Right lung (tissue), 5 donors: ENCODE data around the gene ELMO1. TPM values are rescaled to one million over a fixed set of nuclear protein-coding genes. Genes with fewer than 3 reads are reported as not detected.

Experiments
- DNase-seq, 2 donors: peaks; one replicate each; pipeline ENCODE4 v3.0.0-alpha.2; 2013
- polyA plus RNA-seq, 5 donors: library from polyadenylated mRNA; unstranded; fragments of 120-200 nt; gene quantifications; one replicate each; pipeline versions ENCODE4 v1.2.1 to v1.2.3, GENCODE V29; 2013; ENCODE audit warnings: inconsistent platforms in 1 of 5, low replicate concordance in 1 of 5; ENCODE audit not compliant: insufficient read length in 5 of 5, insufficient read depth in 1 of 5

ELMO1 gene
- polyA plus RNA-seq, 5 donors = 36.7 to 56.0 (median 46.0) TPM

DNA sequence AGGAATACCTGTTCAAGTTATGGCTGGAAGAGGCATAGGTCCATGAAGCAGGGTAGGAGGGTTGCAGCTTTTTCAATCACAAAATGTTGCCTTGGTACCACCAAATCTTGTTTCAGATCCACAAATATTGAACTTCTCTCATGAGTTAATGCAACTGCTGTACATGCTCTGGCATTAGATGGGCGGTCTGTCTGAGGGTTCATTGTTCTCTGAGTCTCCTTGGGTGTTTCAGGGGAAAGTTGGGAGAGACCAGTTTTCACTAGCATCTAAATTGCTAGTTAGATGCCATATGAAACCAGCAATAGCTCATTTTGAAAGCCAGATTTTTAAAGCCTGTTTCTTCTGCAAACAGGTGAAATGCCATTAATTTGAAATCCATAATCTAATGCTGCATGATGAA, 27.8 kb upstream of the ELMO1 start:
- no peak for DNase-seq

DNA sequence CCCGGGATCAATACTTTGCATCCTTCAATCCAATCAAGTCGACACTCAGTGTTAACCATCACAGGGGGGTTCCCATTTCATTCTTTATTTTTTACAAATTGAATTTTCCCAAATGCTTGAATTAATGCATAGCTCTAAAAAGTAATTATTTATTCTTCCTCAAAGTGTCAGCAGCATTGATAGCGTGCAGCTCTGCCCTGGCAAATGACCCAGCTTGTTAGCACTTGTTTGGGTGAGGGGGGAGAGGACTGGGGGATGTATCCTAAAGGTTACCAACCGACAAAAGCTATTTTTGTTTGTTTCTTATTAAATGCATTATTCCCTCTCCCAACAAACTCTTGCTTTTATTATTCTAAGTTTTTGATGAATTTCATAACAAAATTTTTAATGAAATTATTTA, 27.0 kb upstream of the ELMO1 start:
- no peak for DNase-seq

DNA sequence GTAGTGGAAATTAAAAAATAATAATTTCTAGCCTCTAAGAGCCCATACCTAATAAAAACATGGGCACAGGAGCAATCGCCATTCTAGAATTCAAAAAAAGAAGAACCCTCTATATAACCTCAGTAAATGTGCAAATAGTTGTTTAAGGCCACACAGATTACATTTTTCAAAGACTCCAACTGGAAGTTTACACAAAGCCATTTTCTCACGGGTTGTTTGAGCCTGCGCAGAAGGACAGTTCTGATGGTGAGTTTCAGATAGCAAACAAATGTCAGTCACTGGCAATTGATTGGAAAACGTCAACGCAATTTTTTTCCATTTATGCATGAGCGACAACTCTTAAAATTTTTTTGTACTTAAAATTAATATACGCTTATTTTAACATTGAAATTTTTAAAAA, 23.0 kb upstream of the ELMO1 start:
- DNase-seq = no peak

DNA sequence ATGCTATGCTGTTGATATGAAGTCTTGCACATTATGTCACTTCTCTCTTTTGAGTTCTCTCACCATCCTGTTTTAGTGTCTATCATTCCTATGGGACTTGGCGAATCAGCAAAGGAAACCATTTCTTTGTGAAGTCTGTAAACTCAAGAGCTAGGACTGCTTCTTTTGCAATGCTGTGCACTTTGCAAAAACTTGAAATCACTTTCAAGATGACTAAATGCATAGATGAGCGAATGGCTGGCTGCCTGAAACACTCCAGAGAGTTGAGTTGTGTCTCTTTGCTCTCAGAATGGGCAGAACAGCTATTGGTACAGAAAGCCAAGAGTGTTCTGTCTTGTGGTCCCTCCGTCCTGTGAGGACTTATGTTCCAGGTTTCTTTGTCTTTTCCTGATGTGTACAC, 18.3 kb upstream of the ELMO1 start:
- no peak for DNase-seq

DNA sequence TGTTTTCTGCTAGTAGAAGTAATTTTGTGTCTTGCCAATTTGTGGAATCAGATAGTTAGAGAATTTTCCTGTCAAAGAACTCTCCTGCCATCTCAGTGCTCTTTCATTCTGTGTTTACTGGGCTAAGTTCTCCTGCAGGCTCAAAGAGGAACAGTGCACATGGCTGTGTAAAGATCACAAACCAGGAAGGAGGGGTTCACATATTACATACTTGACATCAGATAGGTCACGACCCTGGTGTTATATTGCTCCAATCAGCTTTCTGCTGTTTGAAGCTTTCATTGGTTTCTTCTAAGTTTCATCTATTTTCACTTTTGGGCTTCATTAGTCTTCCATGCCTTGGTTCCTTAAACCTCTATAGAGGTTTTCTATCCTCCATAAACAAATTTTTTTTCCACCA, 13.5 kb upstream of the ELMO1 start:
- no peak for DNase-seq

DNA sequence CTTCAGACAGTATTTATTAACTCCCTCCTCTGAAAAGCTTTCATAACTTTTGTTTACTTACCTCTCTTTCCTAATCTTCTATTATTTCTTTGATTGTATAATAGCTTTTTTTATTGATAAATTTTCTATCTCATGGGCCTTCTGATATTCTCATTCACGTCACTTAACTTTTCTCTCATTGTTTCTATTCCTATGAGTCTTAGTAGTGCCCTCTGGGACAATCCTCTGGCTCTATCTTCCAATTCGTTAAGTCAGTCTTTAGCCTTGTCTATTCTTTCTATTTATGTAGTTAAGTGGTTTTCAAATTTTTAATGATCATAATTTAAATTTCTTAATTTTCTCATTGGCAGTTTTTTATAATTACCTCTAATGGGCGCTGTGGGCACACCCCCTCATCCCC, 6.4 kb upstream of the ELMO1 start:
- DNase-seq = no peak

DNA sequence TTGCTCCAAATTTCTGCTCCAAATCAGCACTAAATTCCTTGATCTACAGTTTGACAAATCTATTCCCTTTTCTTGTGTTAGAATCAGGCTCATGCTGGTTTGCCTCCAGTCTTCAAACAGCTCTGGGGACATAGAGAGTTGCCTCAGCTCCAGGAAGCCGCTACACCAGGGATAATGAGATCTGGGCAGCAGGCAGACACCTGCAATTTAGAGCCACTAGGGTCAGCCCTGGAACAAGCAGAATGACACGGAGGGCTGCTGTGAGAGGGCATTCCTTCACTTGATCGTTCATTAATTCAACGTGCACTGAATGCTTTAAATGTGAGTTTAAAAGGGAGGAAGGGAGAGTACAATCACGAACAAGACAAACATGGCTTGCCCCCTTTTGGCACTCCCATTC, 3.7 kb upstream of the ELMO1 start:
- no peak for DNase-seq

DNA sequence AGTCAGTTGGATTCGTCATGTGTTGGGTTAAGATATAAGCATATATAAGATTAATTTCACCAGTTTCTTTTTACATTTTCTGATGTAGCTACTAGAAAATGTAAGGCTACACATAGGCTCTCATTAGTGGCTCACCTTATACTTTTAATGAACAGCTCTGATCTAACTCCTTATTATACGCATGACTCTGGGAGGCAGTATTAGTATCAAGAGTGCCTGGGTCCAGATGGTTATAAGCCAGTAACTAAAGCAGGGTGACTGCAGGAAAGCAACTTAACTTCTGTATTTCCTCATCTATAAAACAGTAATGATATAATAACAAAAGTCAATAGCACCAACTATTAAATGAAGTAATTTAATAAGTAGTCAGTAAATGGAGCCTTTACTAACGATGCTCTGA, 1.4 kb upstream of the ELMO1 start:
- DNase-seq = no peak

DNA sequence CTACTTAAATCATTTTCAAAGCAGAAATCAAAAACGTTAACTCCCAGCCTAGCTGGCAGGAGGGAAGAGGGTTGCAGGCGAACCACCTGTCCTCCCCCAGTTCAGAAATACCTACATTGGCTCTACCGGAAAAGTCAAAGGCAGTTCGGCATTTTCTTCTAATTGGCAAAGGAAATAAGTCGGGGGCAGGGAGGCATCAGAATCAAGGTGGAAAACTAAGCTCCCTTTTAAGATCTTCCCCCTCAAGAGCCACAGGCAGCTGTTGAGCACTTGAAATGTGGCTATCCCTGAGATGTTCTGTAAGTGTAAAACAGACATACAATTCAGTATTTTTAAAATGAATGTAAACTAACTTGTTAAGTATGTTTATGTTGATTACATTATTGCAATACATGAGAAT, 957 bp upstream of the ELMO1 start:
- DNase-seq = no peak

DNA sequence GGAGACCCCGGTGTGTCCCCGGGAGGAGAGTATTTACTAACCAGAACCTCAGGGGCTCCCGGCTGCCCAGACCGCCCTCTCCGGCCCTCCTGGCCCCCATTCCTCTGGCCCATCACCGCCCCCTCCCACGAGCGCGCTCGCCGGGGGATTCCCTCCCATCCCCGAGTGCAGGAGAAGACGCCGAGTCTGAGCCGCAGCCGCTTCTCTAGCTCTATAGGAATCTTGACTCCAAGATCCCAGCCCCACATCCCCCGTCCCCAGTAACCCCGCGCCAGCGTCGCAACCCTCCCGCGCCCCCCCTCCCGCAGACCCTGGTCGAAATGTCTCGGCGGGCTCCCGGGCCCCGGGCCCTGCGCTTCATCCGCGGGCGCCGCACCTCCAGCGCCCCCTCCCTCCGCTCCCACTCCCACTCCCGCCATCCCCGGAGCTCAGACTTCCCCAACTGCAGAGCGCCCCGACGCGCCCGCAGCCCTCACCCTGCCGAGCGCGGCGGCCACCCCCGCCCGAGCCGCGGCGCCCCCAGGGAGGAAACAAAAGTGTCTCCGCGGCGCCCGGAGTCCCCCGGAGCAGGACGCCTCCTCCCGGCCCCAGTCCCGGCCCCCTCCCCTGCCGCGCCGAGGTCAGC, 541 bp downstream of the ELMO1 start:
- DNase-seq = no peak

DNA sequence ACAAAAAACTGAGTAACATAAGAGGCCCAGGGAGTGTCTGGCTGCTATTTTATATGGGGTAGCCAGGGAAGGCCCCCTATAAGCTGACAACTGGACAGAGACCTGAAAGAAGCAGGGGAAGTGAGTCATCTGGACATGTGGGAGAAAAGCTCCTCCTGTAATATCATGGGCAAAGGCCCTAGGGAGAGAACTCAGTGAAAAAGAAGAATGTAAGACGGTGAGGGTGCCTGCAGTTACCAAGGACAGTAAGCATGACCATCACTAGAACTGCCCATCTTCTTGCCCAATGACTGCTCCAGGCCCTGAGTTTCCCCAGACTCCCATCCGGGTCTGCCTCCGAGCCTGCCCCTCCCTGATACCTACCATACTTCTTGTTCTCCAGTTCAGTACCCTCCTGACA, 2.3 kb downstream of the ELMO1 start:
- DNase-seq = no peak

DNA sequence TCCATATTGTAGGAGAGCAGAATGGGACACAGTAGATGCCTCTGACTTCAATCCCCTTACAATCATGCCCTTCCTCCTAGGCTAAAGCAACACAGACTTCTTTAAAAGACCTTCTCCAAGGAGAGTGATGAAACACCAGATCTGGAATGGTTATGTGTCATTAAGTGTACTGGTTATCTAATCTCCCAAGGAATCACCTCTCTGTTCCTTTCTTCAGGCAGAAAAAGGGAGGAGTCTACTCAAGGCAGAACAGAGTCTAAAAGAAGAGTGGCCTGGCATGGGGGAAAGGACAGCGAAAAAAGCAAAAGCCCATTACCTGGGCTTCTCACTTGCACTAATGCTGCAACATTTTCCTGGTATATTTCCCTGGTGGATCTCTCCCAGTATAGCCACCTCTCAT, 2.9 kb downstream of the ELMO1 start:
- no peak for DNase-seq

DNA sequence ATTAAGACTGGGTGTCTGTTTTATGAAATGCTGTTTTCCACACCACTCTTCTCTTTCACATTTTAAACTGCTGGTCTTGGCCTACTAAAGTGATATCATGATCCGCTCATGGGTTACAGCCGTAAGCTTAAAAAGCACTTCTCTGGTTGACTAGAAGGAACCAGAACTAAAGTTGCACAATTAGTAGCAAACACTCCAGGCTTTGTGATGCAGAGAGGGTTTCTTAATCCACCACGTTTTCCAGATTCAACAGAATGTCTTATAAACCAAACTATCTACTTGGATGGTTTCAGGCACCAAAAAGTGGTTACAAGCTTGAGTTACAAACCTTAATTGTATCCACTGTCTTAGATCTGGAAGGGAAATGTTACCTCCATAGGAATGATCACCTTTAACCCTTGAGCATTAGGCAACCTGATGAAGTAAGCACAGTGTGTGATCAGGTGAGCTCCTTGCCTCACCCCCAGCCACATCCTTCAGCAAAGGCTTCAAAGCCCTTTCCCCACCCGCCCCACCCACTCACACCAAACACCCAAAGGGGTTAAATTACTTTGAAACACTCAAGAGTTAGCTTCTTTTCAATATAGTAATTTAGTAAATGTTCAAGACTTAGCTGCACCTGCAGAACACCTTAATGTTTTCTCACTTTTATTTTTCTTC, 3.5 kb downstream of the ELMO1 start:
- DNase-seq = no peak

DNA sequence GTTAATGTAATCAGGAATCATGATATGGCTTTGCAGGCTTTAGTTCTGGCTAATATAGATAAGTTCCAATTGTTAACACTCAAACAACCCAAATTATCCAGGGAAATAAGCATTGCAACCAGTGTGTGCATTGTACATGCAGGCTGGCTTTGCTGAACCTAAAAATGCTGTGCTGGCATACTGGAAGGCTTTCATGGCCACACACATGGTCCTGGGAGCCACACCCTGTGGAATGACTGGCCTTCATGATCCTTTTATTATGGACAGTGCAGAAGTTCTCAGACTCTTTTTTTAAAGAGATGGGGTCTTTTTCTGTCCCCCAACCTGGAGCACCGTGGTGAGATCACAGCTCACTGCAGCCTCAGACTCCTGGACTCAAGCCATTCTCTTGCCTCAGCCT, 5.0 kb downstream of the ELMO1 start:
- no peak for DNase-seq

DNA sequence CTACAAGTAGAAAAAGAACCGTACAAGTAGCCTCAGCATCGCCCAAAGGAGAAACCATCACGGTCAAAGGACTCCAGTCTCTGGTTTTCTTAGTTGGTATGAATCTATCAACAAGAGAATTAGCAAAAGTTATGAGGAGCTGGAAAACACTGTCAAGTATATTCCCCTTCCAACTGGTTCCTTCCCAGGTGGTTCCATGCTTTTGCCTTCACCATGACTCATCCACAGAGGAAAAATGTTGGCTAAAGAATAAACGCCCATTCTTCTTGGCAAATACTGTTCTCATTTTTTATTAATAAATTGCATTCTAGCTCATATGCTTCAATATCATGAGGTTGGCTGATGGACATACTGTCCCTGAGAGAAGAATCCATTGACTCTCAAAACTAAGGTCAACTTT, 6.4 kb downstream of the ELMO1 start:
- DNase-seq = no peak

DNA sequence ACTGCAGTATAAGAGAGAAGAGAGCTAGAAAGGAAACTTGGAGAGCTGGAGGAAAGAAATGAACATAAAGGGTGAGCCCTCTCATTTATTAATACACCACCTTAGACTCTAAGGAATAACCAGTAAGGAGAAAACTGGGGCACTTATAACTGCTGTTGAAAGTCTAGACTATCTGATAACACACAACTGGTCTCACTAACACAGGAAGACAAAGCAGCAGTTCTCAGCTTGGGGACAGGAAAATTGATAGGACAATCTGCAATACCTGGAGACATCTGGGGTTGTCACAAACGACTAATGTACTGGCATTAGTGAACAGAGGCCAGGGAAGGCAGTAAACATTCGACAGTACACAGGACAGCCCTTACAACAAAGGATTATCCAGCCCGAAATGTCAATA, 6.8 kb downstream of the ELMO1 start:
- DNase-seq = no peak

DNA sequence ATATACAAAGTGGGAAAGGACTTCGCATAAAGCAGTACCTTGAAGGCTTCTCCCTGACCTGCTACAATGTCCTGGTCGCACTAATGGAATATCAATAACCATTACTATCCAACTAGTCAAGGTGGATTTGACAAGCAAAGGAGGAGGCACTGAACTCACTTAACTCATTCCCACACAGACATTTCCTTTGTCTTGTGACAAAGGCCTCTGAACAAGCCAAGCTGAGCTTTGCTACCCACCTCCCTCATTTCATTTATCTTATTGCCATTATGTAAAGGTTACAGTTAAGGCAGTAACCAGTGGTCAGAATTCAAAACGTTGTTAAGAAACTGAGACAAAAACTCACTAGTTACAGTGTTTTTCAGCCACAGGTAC, 7.3 kb downstream of the ELMO1 start:
- DNase-seq = no peak

DNA sequence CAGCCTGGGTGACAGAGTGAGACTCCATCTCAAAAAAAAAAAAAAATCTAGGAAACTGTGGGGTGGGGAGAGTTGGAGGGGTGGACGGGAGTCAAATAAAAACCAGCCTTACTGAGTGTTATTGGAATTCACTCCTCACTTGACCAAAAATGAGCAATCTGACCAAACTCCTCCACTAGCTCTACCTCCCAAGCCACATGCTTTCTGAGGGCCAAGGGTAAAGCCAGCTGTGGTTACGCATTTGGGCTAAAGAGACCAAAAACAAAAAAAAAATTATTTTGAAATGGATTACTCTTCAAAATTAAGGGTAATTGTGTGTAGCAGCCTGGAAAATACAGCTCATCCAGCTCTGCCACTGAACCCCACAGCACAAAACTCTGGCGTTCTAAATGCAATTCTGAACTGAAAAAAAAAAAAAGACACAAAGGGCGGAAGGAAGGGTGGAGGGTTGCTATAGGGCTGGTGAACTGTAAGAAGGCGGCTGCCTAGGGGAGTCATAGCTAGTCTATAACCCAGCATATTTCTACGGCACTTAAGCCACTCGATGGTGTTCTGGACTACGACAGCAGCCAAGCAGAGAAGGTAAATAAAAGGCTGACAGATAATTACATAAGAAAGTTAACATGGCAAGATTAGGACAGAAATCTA, 7.8 kb downstream of the ELMO1 start:
- DNase-seq = no peak

DNA sequence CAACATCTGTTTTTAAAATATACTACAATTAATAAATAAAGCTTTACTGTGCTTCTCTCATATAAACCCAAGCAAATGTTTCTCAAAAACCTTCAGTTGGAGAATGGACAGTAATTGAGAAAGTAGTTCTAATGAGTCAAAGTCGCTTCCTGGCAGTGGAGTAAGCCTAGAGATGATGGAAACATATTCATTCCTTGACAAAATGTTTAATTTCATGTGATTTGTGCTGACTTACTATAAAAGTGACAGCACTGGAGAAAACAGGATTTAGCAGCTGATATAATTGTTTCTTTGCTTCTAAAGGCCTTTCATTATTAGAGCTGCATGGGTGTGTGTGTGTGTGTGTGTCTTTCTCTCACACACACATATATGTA, 9.0 kb downstream of the ELMO1 start:
- no peak for DNase-seq

DNA sequence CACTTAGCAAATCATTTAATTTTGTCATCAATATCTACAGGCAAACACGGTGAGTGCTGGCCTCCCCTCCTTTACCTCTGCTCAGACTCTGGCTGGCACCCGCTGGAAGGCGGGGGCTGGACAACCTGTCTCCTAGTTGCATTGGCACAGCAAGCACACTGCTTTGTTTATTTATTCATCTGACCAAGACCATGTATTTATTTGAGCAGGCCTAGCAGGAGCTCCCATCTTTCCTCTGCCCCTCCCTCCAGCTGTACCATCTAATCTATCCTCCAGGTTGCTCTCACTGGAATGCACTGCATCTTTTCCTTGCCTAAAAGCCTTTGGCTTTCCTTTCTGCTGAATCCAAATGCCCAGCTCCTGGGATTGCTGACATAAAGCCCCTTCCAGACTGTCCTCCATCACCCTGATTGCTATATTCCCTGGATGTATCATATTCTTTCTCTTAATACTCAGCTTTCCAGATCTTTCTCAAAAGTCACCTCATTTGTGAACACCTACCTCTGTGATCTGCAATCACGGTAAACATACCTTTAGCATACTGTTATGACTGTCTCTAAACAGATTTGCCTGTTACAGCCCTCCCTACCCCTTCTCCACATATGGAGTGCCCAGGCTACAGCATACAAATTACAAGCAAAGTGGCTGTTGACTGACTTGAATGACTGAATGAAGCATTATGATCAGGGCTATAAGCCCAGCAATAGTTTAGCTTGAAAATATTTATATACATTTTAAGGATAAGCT, 9.6 kb downstream of the ELMO1 start:
- DNase-seq = no peak

DNA sequence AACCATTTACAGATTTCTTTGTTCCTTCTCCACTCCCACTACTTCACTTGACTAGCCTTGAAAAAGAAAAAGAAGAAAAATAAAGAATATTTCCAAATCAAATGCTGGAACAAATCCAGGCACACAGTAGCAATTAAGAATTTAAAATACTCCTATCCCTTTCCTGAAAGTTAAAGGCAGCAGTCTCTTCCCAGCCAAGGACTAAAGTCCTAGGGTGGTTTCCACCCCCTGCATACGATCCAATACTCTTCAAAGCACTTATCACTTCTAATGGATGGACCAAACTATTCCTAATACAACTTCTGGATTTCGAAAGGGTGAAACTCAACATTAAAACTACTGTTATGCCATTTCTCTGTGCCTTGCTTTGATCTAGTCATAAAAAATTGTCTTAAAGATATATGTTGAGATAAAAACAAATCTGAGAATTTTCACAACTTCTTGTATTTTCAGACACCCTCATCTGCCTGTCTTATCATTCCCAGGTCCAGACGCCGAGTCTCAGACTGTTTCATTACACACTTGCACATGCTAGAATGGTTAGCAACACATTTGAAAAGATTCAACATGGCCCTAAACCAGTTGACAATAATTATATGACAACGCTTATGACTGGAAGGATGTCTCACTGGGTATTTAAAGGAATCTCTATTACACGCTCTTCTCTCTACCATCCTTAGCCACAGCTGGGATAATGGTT, 13.4 kb downstream of the ELMO1 start:
- DNase-seq = no peak

DNA sequence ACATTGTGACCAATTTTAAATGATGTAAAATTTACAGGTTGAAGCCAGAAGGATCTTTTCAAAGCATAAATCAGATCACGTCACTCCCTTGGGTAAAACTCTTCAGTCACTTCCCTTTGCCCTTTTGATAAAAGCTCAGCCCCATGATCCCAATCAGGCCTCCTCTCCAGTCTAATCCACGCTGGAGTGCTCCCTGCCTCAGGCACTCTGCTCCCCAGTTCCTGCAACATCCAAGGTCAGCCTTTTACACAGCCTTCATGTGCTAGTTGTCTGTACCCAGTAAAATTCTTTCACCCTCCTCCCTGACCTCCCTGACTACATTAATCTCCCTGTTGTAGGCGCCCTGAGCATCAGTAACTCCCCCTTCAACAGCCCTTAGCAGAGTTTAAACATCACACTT, 14.1 kb downstream of the ELMO1 start:
- DNase-seq = no peak
